Naive B cell (primary cell): ENCODE results near the gene DYRK1A. TPM values are rescaled to one million over a fixed set of nuclear protein-coding genes. Genes with fewer than 3 reads are reported as not detected.
"Not testable (repeated sequence)": the region's sequence is repeated elsewhere in the genome, so short reads cannot be mapped to it uniquely, and the experiment has no call there.

Experiments used
- ATAC-seq, 2 donors: fragments of 150-1000 bp; cut with Tn5 transposase; 2 replicates each; pipeline ENCODE4 v1.10.0; 2021; ENCODE audit warnings: low read depth in 2 of 2, mild to moderate bottlenecking in 2 of 2, moderate library complexity in 2 of 2
- DNase-seq: peaks from one replicate; pipeline ENCODE4 v3.0.0; 2022
- H3K27ac Mint-ChIP-seq, 6 donors: one replicate each; pipeline ENCODE4 v1.8.0; 2020 to 2022; ENCODE audit warnings: mild to moderate bottlenecking in 6 of 6, mixed read lengths in 6 of 6, moderate library complexity in 5 of 6, inconsistent platforms in 2 of 6
- H3K27me3 Mint-ChIP-seq, 3 donors: one replicate each; pipeline ENCODE4 v1.8.0; 2021 to 2022; ENCODE audit warnings: mixed read lengths in 3 of 3, mild to moderate bottlenecking in 1 of 3
- H3K36me3 Mint-ChIP-seq, 2 donors: one replicate each; pipeline ENCODE4 v1.8.0; 2020 to 2022; ENCODE audit warnings: mixed read lengths in 2 of 2, inconsistent platforms in 1 of 2, mild to moderate bottlenecking in 1 of 2
- H3K4me1 Mint-ChIP-seq, 3 donors: one replicate each; pipeline ENCODE4 v1.8.0; 2020 to 2022; ENCODE audit warnings: mixed read lengths in 3 of 3, inconsistent platforms in 1 of 3, mild to moderate bottlenecking in 1 of 3, moderate library complexity in 1 of 3
- H3K4me3 Mint-ChIP-seq, 8 donors: one replicate each; pipeline ENCODE4 v1.8.0; 2020 to 2022; ENCODE audit warnings: mild to moderate bottlenecking in 8 of 8, mixed read lengths in 8 of 8, moderate library complexity in 8 of 8, inconsistent platforms in 2 of 8
- H3K9me3 Mint-ChIP-seq, 7 donors: one replicate each; pipeline ENCODE4 v1.8.0; 2020 to 2022; ENCODE audit warnings: mixed read lengths in 7 of 7, mild to moderate bottlenecking in 5 of 7, inconsistent platforms in 2 of 7, moderate library complexity in 1 of 7
- polyA plus RNA-seq, 6 donors: library from polyadenylated mRNA; unstranded; fragments of 300-500 nt; fragmentation: Illumina TruSeq; gene quantifications; one replicate each; pipeline ENCODE4 v1.2.3, GENCODE V29; 2021; ENCODE audit warnings: low read depth in 6 of 6

The DYRK1A gene
- polyA plus RNA-seq, 6 donors from 2014 or later: 5.9 to 14.3 (median 10.2) TPM

- Mint-ChIP-seq H3K9me3 (peaks cover 0 to 3% (median 0%) of the 10 kb centered on the region in 7 donors), H3K27me3 (no peaks in the 10 kb centered on the region), H3K36me3 (peaks cover 29 to 30% of the 10 kb centered on the region in 2 donors), H3K4me3 (no peak overlapping the region), H3K27ac (no peak overlapping the region), H3K4me1 (peaks cover 4 to 16% (median 8%) of the 10 kb centered on the region in 3 donors)
- no peak for ATAC-seq
- DNase-seq: no peak
Measured at GRCh38 chr21:37507716-37508115, 141.1 kb downstream of the DYRK1A start.

DNA sequence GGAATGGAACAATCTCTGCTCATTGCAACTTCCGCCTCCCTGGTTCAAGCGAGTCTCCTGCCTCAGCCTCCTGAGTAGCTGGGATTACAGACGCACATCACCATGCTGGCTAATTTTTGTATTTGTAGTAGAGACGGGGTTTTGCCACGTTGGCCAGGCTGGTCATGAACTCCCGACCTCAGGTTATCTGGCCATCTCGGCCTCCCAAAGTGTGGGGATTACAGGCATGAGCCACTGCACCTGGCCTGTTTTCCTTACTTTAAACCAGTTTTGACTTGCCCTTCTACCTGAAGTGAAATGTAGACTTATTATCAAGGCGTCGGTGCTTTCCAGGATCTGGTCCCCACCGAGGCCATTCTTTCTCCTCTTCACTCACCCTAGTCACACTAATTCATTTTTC lies 141.8 kb downstream of the DYRK1A start:
- no peak for ATAC-seq
- peaks cover 2 to 10% (median 8%) of the 10 kb centered on the region in 3 donors for H3K4me1 Mint-ChIP-seq
- peaks cover 0 to 3% (median 0%) of the 10 kb centered on the region in 7 donors for H3K9me3 Mint-ChIP-seq
- DNase-seq: no peak
- H3K27ac Mint-ChIP-seq: no peak overlapping the region
- peaks cover 23 to 30% of the 10 kb centered on the region in 2 donors for H3K36me3 Mint-ChIP-seq
- no peaks in the 10 kb centered on the region for H3K27me3 Mint-ChIP-seq
- H3K4me3 Mint-ChIP-seq: no peak overlapping the region

DNA sequence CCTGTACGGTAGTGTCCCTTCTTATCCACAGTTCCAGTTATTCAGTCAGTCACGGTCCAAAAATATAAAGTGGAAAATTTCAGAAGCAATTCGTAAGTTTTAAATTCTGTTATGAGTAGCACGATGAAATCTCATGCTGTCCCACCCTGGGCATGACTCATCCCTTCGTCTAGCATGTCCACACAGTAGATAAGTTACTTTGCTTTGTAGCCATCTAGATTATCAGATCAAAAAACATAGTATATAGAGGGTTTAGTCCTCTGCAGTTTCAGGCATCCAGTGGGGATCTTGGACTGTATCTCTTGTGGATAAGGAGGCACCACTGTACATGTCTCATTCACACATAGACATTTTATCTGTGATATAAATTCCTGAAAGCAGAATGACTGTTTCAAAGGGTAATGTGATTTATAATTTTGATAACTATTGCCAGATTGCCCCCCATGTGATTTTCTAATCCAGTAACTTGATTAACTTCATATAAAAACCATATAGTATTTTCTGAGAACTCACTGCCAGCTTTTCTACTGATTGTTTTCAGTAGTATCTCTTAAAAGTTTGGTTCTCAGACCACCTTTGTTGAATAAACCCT lies 143.3 kb downstream of the DYRK1A start:
- no peaks in the 10 kb centered on the region for H3K27me3 Mint-ChIP-seq
- DNase-seq (no peak), ATAC-seq (no peak)
- H3K9me3 Mint-ChIP-seq: peaks cover 0 to 3% (median 0%) of the 10 kb centered on the region in 7 donors
- peaks cover 2 to 9% (median 4%) of the 10 kb centered on the region in 3 donors for H3K4me1 Mint-ChIP-seq
- H3K27ac Mint-ChIP-seq: peak overlapping the region in 2 of 6 donors; percentile 13 to 69
- peaks cover 20 to 30% of the 10 kb centered on the region in 2 donors for H3K36me3 Mint-ChIP-seq
- no peak overlapping the region for H3K4me3 Mint-ChIP-seq

DNA sequence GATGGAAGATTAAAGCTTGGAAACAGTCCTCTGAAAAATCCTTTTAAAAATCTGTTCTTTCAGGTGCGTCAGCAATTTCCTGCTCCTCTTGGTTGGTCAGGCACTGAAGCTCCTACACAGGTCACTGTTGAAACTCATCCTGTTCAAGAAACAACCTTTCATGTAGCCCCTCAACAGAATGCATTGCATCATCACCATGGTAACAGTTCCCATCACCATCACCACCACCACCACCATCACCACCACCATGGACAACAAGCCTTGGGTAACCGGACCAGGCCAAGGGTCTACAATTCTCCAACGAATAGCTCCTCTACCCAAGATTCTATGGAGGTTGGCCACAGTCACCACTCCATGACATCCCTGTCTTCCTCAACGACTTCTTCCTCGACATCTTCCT lies 145.3 kb downstream of the DYRK1A start:
- ATAC-seq (no peak), DNase-seq (no peak)
- Mint-ChIP-seq H3K4me3 (no peak overlapping the region), H3K4me1 (peaks cover 2 to 10% (median 4%) of the 10 kb centered on the region in 3 donors), H3K9me3 (peaks cover 0 to 3% (median 0%) of the 10 kb centered on the region in 7 donors), H3K36me3 (peaks cover 20 to 22% of the 10 kb centered on the region in 2 donors), H3K27ac (peak overlapping the region in 2 of 6 donors; percentile 1 to 53), H3K27me3 (no peaks in the 10 kb centered on the region)

GRCh38 chr21:37513383-37513782 lies 146.8 kb downstream of the DYRK1A start:
- Mint-ChIP-seq H3K36me3 (peaks cover 20 to 22% of the 10 kb centered on the region in 2 donors), H3K9me3 (peaks cover 0 to 3% (median 0%) of the 10 kb centered on the region in 7 donors), H3K27me3 (no peaks in the 10 kb centered on the region), H3K4me3 (no peak overlapping the region), H3K4me1 (peaks cover 2 to 23% (median 8%) of the 10 kb centered on the region in 3 donors), H3K27ac (no peak overlapping the region)
- ATAC-seq (no peak), DNase-seq (no peak)

GRCh38 chr21:37514038-37514667 lies 147.6 kb downstream of the DYRK1A start:
- no peaks in the 10 kb centered on the region for H3K27me3 Mint-ChIP-seq
- ATAC-seq (no peak), DNase-seq (no peak)
- peaks cover 0 to 3% (median 0%) of the 10 kb centered on the region in 7 donors for H3K9me3 Mint-ChIP-seq
- peak overlapping the region in 1 of 6 donors; percentile 58 for H3K27ac Mint-ChIP-seq
- H3K36me3 Mint-ChIP-seq: peaks cover 20 to 22% of the 10 kb centered on the region in 2 donors
- peaks cover 4 to 23% (median 8%) of the 10 kb centered on the region in 3 donors for H3K4me1 Mint-ChIP-seq
- no peak overlapping the region for H3K4me3 Mint-ChIP-seq

GRCh38 chr21:37516998-37517397 lies 150.4 kb downstream of the DYRK1A start:
- no peak overlapping the region for H3K4me3 Mint-ChIP-seq
- no peaks in the 10 kb centered on the region for H3K27me3 Mint-ChIP-seq
- H3K36me3 Mint-ChIP-seq: peaks cover 5 to 14% of the 10 kb centered on the region in 2 donors
- ATAC-seq: no peak
- DNase-seq: no peak
- peak overlapping the region in 4 of 6 donors; percentile 12 to 87 (median 44) for H3K27ac Mint-ChIP-seq
- H3K4me1 Mint-ChIP-seq: peaks cover 6 to 21% (median 8%) of the 10 kb centered on the region in 3 donors
- H3K9me3 Mint-ChIP-seq: peaks cover 0 to 3% (median 0%) of the 10 kb centered on the region in 7 donors

GRCh38 chr21:37520801-37521200 lies 154.2 kb downstream of the DYRK1A start:
- H3K9me3 Mint-ChIP-seq: no peaks in the 10 kb centered on the region
- peaks cover 6 to 21% (median 6%) of the 10 kb centered on the region in 3 donors for H3K4me1 Mint-ChIP-seq
- no peak overlapping the region for H3K4me3 Mint-ChIP-seq
- ATAC-seq: no peak
- no peaks in the 10 kb centered on the region for H3K27me3 Mint-ChIP-seq
- no peak for DNase-seq
- no peaks in the 10 kb centered on the region for H3K36me3 Mint-ChIP-seq
- peak overlapping the region in 1 of 6 donors; percentile 30 for H3K27ac Mint-ChIP-seq

GRCh38 chr21:37521658-37522057 lies 155.1 kb downstream of the DYRK1A start:
- Mint-ChIP-seq H3K4me1 (peaks cover 6 to 21% (median 6%) of the 10 kb centered on the region in 3 donors), H3K27ac (peak overlapping the region in 3 of 6 donors; percentile 9 to 83 (median 71)), H3K27me3 (no peaks in the 10 kb centered on the region), H3K9me3 (no peaks in the 10 kb centered on the region), H3K4me3 (no peak overlapping the region), H3K36me3 (no peaks in the 10 kb centered on the region)
- no peak for ATAC-seq
- no peak for DNase-seq

- Mint-ChIP-seq H3K27ac (peak overlapping the region in 1 of 6 donors; percentile 63), H3K9me3 (no peaks in the 10 kb centered on the region), H3K4me3 (no peak overlapping the region), H3K4me1 (peaks cover 3 to 11% (median 6%) of the 10 kb centered on the region in 3 donors), H3K27me3 (no peaks in the 10 kb centered on the region), H3K36me3 (no peaks in the 10 kb centered on the region)
- ATAC-seq: no peak
- no peak for DNase-seq
Measured at GRCh38 chr21:37522641-37523295, 156.2 kb downstream of the DYRK1A start.

DNA sequence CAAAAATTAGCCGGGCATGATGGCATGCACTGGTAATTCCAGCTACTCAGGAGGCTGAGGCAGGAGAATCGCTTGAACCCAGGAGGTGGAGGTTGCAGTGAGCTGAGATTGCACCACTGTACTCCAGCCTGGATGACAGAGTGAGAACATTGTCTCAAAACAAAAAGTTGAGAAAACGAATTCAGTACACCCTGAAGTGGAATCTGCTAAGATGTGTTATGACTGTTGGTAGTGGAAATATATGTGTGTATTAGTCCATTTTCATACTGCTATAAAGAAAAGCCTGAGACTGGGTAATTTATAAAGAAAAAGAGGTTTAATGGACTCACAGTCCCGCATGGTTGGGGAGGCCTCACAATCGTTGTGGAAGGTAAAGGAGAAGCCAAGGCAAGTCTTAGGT lies 158.4 kb downstream of the DYRK1A start:
- H3K9me3 Mint-ChIP-seq, H3K27me3 Mint-ChIP-seq, H3K4me3 Mint-ChIP-seq, DNase-seq, H3K36me3 Mint-ChIP-seq, ATAC-seq: not testable (repeated sequence)
- Mint-ChIP-seq H3K27ac (peak overlapping the region in 1 of 6 donors; percentile 65), H3K4me1 (peaks cover 2 to 11% (median 3%) of the 10 kb centered on the region in 3 donors)

DNA sequence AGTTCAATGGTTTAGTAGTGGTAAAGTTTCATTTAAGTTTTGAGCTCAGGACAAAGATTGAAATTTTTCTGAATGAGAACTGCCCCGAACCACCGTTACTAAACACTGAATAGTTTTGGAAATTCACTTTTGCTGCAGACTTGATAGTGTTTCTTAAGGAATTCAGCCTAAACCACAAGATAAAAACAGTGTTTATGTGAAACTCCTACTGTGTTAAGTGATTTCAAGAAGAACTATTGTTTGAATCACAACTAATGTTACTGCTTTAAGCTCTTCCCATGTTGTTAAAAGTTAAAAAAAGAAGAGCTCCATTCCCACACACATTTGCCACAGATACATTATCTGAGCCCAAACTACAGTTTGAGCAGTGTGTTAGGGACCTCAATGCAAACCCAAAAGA lies 159.2 kb downstream of the DYRK1A start:
- no peak overlapping the region for H3K27ac Mint-ChIP-seq
- DNase-seq (no peak), ATAC-seq (no peak)
- H3K9me3 Mint-ChIP-seq: peaks cover 0 to 2% (median 0%) of the 10 kb centered on the region in 7 donors
- H3K36me3 Mint-ChIP-seq: no peaks in the 10 kb centered on the region
- H3K4me3 Mint-ChIP-seq: no peak overlapping the region
- H3K4me1 Mint-ChIP-seq: peaks cover 2 to 11% (median 3%) of the 10 kb centered on the region in 3 donors
- peaks cover 7 to 8% (median 7%) of the 10 kb centered on the region in 3 donors for H3K27me3 Mint-ChIP-seq

DNA sequence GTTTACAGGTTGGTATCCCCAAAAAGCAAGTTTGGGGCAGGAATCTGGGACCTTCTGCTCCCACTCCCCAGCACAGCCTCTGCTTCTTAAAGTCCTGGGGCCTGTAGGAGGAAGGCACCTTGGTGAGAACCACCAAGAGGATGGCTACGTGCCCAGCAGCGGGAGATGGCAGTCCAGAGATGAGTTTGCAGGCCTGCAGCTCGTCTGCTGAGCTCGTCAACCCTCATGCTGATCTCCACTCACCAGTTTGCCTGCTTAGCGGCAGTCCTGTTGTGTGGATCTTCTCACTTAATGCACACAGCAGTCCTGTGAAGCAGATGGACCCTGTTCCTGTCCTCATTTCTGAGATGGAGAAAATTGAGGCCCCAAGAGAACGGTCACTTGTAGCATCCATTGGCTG lies 160.5 kb downstream of the DYRK1A start:
- DNase-seq (no peak), ATAC-seq (no peak)
- peaks cover 12 to 19% (median 13%) of the 10 kb centered on the region in 3 donors for H3K27me3 Mint-ChIP-seq
- H3K4me1 Mint-ChIP-seq: peaks cover 2 to 4% (median 3%) of the 10 kb centered on the region in 3 donors
- no peak overlapping the region for H3K27ac Mint-ChIP-seq
- H3K36me3 Mint-ChIP-seq: no peaks in the 10 kb centered on the region
- H3K9me3 Mint-ChIP-seq: peaks cover 0 to 2% (median 0%) of the 10 kb centered on the region in 7 donors
- H3K4me3 Mint-ChIP-seq: no peak overlapping the region
